Measurements from ENCODE around the gene PDE4D. TPM values are rescaled to one million over a fixed set of nuclear protein-coding genes. Genes with fewer than 3 reads are reported as not detected.

The PDE4D gene
- total RNA-seq, 2 experiments from 2014 or later: 75.5 to 80.7 TPM

DNA sequence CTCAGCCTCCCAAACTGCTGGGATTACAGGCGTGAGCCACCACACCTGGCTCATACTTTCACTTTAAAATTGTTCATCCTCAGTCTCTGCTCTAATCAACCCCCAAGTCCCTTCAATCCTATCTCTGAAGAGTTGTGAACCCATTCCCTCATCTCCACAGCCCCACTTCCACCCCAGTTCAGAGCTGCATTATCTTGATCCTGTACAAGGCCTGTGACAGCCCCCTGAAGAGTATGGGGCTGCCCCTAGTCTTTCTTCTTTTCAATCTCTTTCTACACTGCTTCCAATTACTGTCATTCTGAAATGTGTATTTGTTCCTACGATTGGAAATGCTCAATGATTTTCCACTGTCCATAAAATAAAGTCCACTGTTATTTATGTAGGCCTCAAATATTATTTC lies 722.4 kb downstream of the PDE4D start:
- intact Hi-C loops (cut with micrococcal nuclease): loop anchor here (5.0 kb wide), 1 partner anchor 44 kb away; no protein-coding TSS in a partner anchor
- TF ChIP-seq, protein P1, sequence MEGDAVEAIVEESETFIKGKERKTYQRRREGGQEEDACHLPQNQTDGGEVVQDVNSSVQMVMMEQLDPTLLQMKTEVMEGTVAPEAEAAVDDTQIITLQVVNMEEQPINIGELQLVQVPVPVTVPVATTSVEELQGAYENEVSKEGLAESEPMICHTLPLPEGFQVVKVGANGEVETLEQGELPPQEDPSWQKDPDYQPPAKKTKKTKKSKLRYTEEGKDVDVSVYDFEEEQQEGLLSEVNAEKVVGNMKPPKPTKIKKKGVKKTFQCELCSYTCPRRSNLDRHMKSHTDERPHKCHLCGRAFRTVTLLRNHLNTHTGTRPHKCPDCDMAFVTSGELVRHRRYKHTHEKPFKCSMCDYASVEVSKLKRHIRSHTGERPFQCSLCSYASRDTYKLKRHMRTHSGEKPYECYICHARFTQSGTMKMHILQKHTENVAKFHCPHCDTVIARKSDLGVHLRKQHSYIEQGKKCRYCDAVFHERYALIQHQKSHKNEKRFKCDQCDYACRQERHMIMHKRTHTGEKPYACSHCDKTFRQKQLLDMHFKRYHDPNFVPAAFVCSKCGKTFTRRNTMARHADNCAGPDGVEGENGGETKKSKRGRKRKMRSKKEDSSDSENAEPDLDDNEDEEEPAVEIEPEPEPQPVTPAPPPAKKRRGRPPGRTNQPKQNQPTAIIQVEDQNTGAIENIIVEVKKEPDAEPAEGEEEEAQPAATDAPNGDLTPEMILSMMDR (IDR thresholded peaks at IDR 0.05): no peak
- POLR2A ChIA-PET: interaction anchor here (0.6 kb wide), 1 partner anchor 171 kb away, joined by 3 read pairs; no protein-coding TSS in a partner anchor
- no peak overlapping the region for H3K4me3 Mint-ChIP-seq
- peak; percentile 19 for DNase-seq
- H3K27me3 Mint-ChIP-seq: no peaks in the 10 kb centered on the region
- H3K9me3 Mint-ChIP-seq: peaks cover 3% of the 10 kb centered on the region
- CTCF ChIA-PET: no interaction called here
- H3K27ac Mint-ChIP-seq: no peak overlapping the region
- peak; percentile 67 for ATAC-seq
- H3K4me1 Mint-ChIP-seq (ENCODE audit: low read depth): peaks cover 12% of the 10 kb centered on the region
- no peaks in the 10 kb centered on the region for H3K36me3 Mint-ChIP-seq (ENCODE audit: low read depth)

DNA sequence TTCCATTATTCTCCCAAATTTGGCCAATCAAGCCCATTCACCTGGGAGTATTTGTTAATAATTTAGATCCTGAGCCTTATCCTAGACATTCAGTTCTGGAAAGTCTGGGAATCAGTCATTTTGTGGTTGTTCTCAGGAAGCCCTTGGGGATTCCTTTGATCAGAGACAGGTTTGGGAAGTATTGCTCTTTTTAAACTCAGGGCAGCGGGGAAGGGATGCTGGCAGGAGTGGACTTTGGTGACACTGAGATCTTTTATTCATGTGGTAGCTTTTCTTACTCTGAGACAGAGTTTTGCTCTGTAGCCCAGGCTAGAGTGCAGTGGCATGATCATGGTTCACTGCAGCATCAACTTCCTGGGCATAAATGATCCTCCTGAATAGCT lies 723.8 kb downstream of the PDE4D start:
- no peak for ATAC-seq
- POLR2A ChIA-PET: no interaction called here
- Mint-ChIP-seq H3K27me3 (no peaks in the 10 kb centered on the region), H3K4me1 (ENCODE audit: low read depth) (peaks cover 12% of the 10 kb centered on the region), H3K27ac (no peak overlapping the region), H3K9me3 (peaks cover 3% of the 10 kb centered on the region), H3K36me3 (ENCODE audit: low read depth) (no peaks in the 10 kb centered on the region), H3K4me3 (no peak overlapping the region)
- intact Hi-C loops (cut with micrococcal nuclease): loop anchor here (5.0 kb wide), 1 partner anchor 42 kb away; no protein-coding TSS in a partner anchor
- CTCF ChIA-PET: interaction anchor here (0.8 to 1.6 kb wide), 5 partner anchors 18 to 283 kb away, joined by 3 to 6 read pairs (median 3); no protein-coding TSS in a partner anchor
- no peak for DNase-seq
- TF ChIP-seq, protein P1 (IDR thresholded peaks at IDR 0.05): no peak

DNA sequence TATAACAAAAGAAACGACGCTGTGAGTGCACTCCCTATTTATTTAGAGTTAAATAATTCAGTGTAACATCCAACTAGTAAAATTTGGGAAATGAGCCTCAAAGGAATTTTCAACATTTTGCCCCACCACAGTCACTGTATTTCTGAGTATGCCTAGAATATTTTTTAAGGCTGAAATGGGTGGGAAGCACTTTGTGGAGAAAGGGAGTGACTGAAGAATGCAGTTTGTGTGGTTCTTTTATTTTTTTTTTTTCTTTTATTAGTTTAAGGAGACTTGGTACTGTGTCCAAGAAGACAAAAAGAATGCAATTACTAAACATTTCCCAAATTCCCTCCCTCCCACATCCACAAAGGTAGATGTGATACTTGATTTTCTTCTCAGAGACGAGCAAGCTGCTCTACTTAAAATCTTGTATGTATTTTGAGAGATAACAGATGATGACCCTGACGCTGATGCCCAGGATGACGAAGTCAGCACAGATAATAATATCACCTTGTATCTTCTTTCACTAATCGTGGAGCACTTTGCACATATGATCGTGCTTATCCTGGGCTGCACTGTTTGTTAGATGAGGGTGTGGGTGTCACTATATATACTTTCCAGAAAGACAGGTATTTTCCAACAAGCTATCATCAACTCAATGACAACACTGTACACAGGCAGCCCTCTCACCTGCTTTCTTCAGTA lies 724.3 kb downstream of the PDE4D start:
- intact Hi-C loops (cut with micrococcal nuclease): no loop called here
- TF ChIP-seq, protein P1 (IDR thresholded peaks at IDR 0.05): no peak
- DNase-seq (no peak), ATAC-seq (no peak)
- no peaks in the 10 kb centered on the region for H3K36me3 Mint-ChIP-seq (ENCODE audit: low read depth)
- no peak overlapping the region for H3K27ac Mint-ChIP-seq
- no peak overlapping the region for H3K4me3 Mint-ChIP-seq
- H3K9me3 Mint-ChIP-seq: peaks cover 3% of the 10 kb centered on the region
- POLR2A ChIA-PET: interaction anchor here (0.7 kb wide), 1 partner anchor 31 kb away, joined by 3 read pairs; no protein-coding TSS in a partner anchor
- CTCF ChIA-PET: interaction anchor here (0.8 to 1.6 kb wide), 5 partner anchors 19 to 282 kb away, joined by 3 to 6 read pairs (median 3); no protein-coding TSS in a partner anchor
- H3K27me3 Mint-ChIP-seq: no peaks in the 10 kb centered on the region
- H3K4me1 Mint-ChIP-seq (ENCODE audit: low read depth): peaks cover 10% of the 10 kb centered on the region

DNA sequence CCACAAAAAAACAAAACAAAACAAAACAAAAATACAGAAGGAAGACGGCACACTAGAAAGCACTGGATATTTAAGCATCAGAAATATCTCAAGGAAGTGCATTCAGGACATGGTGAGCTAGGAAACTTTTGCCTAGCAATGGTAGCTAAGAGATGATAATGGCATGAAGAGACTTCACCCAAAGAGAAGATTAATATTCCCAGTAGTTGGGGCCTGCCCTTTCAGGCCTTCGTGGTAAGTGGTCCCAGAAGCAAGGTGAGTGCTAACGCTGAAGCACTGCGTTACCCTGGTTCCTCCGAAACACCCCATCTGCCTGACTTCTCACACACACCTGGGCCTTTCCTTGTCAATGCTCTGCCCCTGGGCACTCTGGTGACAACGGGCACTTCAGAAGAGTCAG lies 725.5 kb downstream of the PDE4D start:
- Mint-ChIP-seq H3K4me3 (no peak overlapping the region), H3K4me1 (ENCODE audit: low read depth) (peaks cover 6% of the 10 kb centered on the region), H3K27me3 (no peaks in the 10 kb centered on the region), H3K27ac (no peak overlapping the region), H3K9me3 (peaks cover 3% of the 10 kb centered on the region), H3K36me3 (ENCODE audit: low read depth) (no peaks in the 10 kb centered on the region)
- DNase-seq: no peak
- ChIA-PET POLR2A (no interaction called here), CTCF (interaction anchor here (1.0 to 1.7 kb wide), 2 partner anchors 17 to 43 kb away, joined by 4 to 5 read pairs; no protein-coding TSS in a partner anchor)
- intact Hi-C loops (cut with micrococcal nuclease): no loop called here
- TF ChIP-seq, protein P1 (IDR thresholded peaks at IDR 0.05): no peak
- ATAC-seq: no peak
